CD14-positive monocyte (primary cell): ENCODE results near the gene FTL. TPM values are rescaled to one million over a fixed set of nuclear protein-coding genes. Genes with fewer than 3 reads are reported as not detected.
A peak's percentile ranks its signal among the peaks of the same experiment; 100 is the strongest.

Experiments used
- DNase-seq, 3 donors: peaks; one replicate each; pipeline ENCODE4 v3.0.0-alpha.2; 2011 to 2022
- H2AFZ ChIP-seq: 2 replicates; pipeline ENCODE4 v1.6.0; 2012; ENCODE audit warnings: mild to moderate bottlenecking, low read depth, low read length, inconsistent platforms; ENCODE audit not compliant: insufficient read depth, poor library complexity, severe bottlenecking
- H3K27ac ChIP-seq, 2 donors: 1 replicate in 1 of 2; 2 replicates in 1 of 2; pipeline ENCODE4 v1.5.1; 2012 to 2013; ENCODE audit warnings: low read length in 2 of 2, control low read depth in 1 of 2, inconsistent platforms in 1 of 2, low read depth in 1 of 2, mild to moderate bottlenecking in 1 of 2
- H3K27me3 ChIP-seq, 2 donors: one replicate each; pipeline versions ENCODE4 v1.6.0 to v1.6.1; 2011 to 2013; ENCODE audit warnings: low read length in 2 of 2; ENCODE audit not compliant: control insufficient read depth in 2 of 2, insufficient read depth in 2 of 2
- H3K36me3 ChIP-seq, 2 donors: replicated peaks in 1 of 2; 1 replicate in 1 of 2; 2 replicates in 1 of 2; pipeline versions ENCODE4 v1.5.1 to v1.6.1; 2012 to 2013; ENCODE audit warnings: low read length in 2 of 2, control low read depth in 1 of 2, inconsistent platforms in 1 of 2, mild to moderate bottlenecking in 1 of 2; ENCODE audit not compliant: insufficient read depth in 2 of 2, control insufficient read depth in 1 of 2
- H3K4me1 ChIP-seq, 2 donors: 1 replicate in 1 of 2; 2 replicates in 1 of 2; pipeline versions ENCODE4 v1.5.1 to v1.6.1; 2012 to 2013; ENCODE audit warnings: low read length in 2 of 2, control low read depth in 1 of 2, inconsistent platforms in 1 of 2, mild to moderate bottlenecking in 1 of 2, moderate library complexity in 1 of 2; ENCODE audit not compliant: insufficient read depth in 2 of 2, control insufficient read depth in 1 of 2
- H3K4me2 ChIP-seq: replicated peaks from 2 replicates; pipeline ENCODE3; 2012; ENCODE audit warnings: low read length, moderate library complexity, mild to moderate bottlenecking; ENCODE audit not compliant: poor library complexity, severe bottlenecking; ENCODE audit errors: extremely low read depth
- H3K4me3 ChIP-seq, 3 experiments: fragments of 200-600 bp in 1 of 3; sonication (generic) in 1 of 3; replicated peaks in 1 of 3; 1 replicate in 2 of 3; 2 replicates in 1 of 3; pipeline ENCODE4 v1.5.1; 2011 to 2013; ENCODE audit warnings: low read length in 3 of 3, mild to moderate bottlenecking in 3 of 3, control low read depth in 2 of 3, low read depth in 2 of 3, inconsistent platforms in 1 of 3, moderate library complexity in 1 of 3
- H3K79me2 ChIP-seq: 2 replicates; pipeline ENCODE4 v1.6.0; 2012; ENCODE audit warnings: mild to moderate bottlenecking, control low read depth, inconsistent platforms, low read length, moderate library complexity; ENCODE audit not compliant: insufficient read depth
- H3K9ac ChIP-seq: 2 replicates; pipeline ENCODE4 v1.6.0; 2017; ENCODE audit warnings: low read length, mild to moderate bottlenecking; ENCODE audit not compliant: insufficient read depth, poor library complexity, severe bottlenecking
- H3K9me3 ChIP-seq, 2 donors: replicated peaks in 1 of 2; 1 replicate in 1 of 2; 2 replicates in 1 of 2; pipeline versions ENCODE4 v1.5.1 to v1.6.1; 2012 to 2013; ENCODE audit warnings: low read length in 2 of 2, control low read depth in 1 of 2; ENCODE audit not compliant: control insufficient read depth in 1 of 2, insufficient read depth in 1 of 2
- H4K20me1 ChIP-seq: 2 replicates; pipeline ENCODE4 v1.6.0; 2012; ENCODE audit warnings: mild to moderate bottlenecking, low read length, control low read depth, moderate library complexity; ENCODE audit not compliant: insufficient read depth
- H3K27ac Mint-ChIP-seq, 7 donors: one replicate each; pipeline ENCODE4 v1.8.0; 2020; ENCODE audit warnings: mild to moderate bottlenecking in 7 of 7, mixed read lengths in 7 of 7, moderate library complexity in 6 of 7, inconsistent platforms in 2 of 7
- H3K27me3 Mint-ChIP-seq, 3 donors: one replicate each; pipeline ENCODE4 v1.8.0; 2021 to 2022; ENCODE audit warnings: low read depth in 3 of 3, mild to moderate bottlenecking in 3 of 3, mixed read lengths in 3 of 3, moderate library complexity in 3 of 3, inconsistent platforms in 1 of 3
- H3K36me3 Mint-ChIP-seq, 2 donors: one replicate each; pipeline ENCODE4 v1.8.0; 2020; ENCODE audit warnings: mixed read lengths in 2 of 2, inconsistent platforms in 1 of 2, mild to moderate bottlenecking in 1 of 2
- H3K4me1 Mint-ChIP-seq: one replicate; pipeline ENCODE4 v1.8.0; 2020; ENCODE audit warnings: mild to moderate bottlenecking, mixed read lengths
- H3K4me3 Mint-ChIP-seq, 2 donors: one replicate each; pipeline ENCODE4 v1.8.0; 2020; ENCODE audit warnings: mild to moderate bottlenecking in 2 of 2, mixed read lengths in 2 of 2, moderate library complexity in 1 of 2
- H3K9me3 Mint-ChIP-seq, 7 donors: one replicate each; pipeline ENCODE4 v1.8.0; 2020 to 2022; ENCODE audit warnings: mixed read lengths in 7 of 7, mild to moderate bottlenecking in 6 of 7, moderate library complexity in 6 of 7, inconsistent platforms in 2 of 7
- CTCF ChIP-seq: fragments of 200-600 bp; IDR thresholded peaks from one replicate; pipeline ENCODE4 v1.8.0; 2022; ENCODE audit warnings: antibody characterized with exemption, mild to moderate bottlenecking
- WGBS: methylation state at CpG from one replicate; pipeline ENCODE4 v1.1.5; 2013; ENCODE audit warnings: missing lambda C conversion rate; ENCODE audit not compliant: insufficient coverage; 5-methylcytosine and 5-hydroxymethylcytosine counted together
- intact Hi-C, 2 donors: fragments of 100-400 bp; cut with micrococcal nuclease; formaldehyde crosslinking; loops; one replicate each; pipeline versions ENCODE4 v1.15.0 to v1.15.1; 2023
- polyA plus RNA-seq, 3 donors: library from polyadenylated mRNA; depleted of rRNA in 1 of 3; unstranded in 2 of 3; stranded (reverse) in 1 of 3; fragments of 300-500 nt in 2 of 3; fragments of >200 nt in 1 of 3; fragmentation: Illumina TruSeq in 2 of 3; gene quantifications; 1 replicate in 2 of 3; 2 replicates in 1 of 3; pipeline ENCODE4 v1.2.3, GENCODE V29; 2012 to 2021

The FTL gene
- polyA plus RNA-seq, 3 donors: 4,468 to 26,681 (median 23,650) TPM

DNA sequence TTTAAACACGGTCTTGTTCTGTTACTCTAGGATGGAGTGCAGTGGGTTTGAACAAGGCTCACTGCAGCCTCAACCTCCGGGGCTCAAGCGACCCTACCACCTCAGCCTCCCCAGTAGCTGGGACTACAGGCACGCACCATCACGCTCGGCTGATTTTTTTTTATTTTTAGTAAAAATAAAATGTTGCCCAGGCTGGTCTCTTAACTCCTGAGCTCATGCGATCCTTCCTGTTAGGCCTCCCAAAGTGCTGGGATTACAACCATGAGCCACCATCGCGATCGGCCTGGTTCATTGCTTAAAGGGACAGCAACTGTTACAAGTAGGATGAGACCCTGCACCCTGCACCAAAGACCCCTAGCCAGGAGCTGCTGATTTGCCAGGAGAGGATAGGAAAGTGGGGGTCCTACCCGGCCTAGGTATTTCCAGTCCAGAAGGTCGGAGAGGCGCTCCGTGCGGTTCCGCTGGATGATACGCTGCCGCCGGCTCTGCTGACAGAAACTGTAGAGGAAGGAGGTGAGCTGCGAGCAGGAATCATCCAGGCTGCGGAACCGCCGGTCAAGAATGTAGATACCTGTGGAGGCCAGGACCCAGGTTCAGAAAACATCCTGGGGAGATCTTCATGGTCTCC lies 5.1 kb downstream of the FTL start:
- peak overlapping the region in 3 of 7 donors; percentile 24 to 63 (median 41) for H3K27ac Mint-ChIP-seq

GRCh38 chr19:48970923-48971395 lies 5.8 kb downstream of the FTL start:
- no peak overlapping the region for H3K9ac ChIP-seq
- H3K27me3 Mint-ChIP-seq: peaks cover 0 to 11% (median 0%) of the 10 kb centered on the region in 3 donors
- H3K27ac ChIP-seq: no peak overlapping the region
- H3K4me2 ChIP-seq: no peak overlapping the region
- peaks cover 26% of the 10 kb centered on the region for H4K20me1 ChIP-seq
- WGBS: 2% methylated on average over 12 of the region's 19 CpGs
- peaks cover 37 to 66% of the 10 kb centered on the region in 2 donors for H3K36me3 Mint-ChIP-seq
- H3K9me3 ChIP-seq: no peaks in the 10 kb centered on the region
- H3K27me3 ChIP-seq: no peaks in the 10 kb centered on the region
- intact Hi-C loops: loop anchor here (5.0 kb wide), 3 partner anchors 74 to 184 kb away; partner anchors contain the start of gene TULP2 (in 1 of the 2)
- peaks cover 0 to 3% (median 0%) of the 10 kb centered on the region in 7 donors for H3K9me3 Mint-ChIP-seq
- peaks cover 18% of the 10 kb centered on the region for H3K79me2 ChIP-seq
- H3K36me3 ChIP-seq: peaks cover 39 to 63% of the 10 kb centered on the region in 2 donors
- H3K4me3 ChIP-seq: no peak overlapping the region
- H3K4me1 Mint-ChIP-seq: peaks cover 38% of the 10 kb centered on the region
- peak; percentile 76 to 88 (median 87) for DNase-seq
- no peak overlapping the region for H3K4me3 Mint-ChIP-seq
- peaks cover 36 to 45% of the 10 kb centered on the region in 2 donors for H3K4me1 ChIP-seq
- TF ChIP-seq CTCF: peak; percentile 94
- H2AFZ ChIP-seq: no peak overlapping the region
- H3K27ac Mint-ChIP-seq: peak overlapping the region in 2 of 7 donors; percentile 24 to 71

More for the DNA sequence above, 5.1 kb downstream of the FTL start:
- H3K4me1 Mint-ChIP-seq: peaks cover 38% of the 10 kb centered on the region
- no peak overlapping the region for H3K27ac ChIP-seq
- no peaks in the 10 kb centered on the region for H3K9me3 ChIP-seq
- H3K36me3 ChIP-seq: peaks cover 39 to 65% of the 10 kb centered on the region in 2 donors
- peaks cover 36 to 46% of the 10 kb centered on the region in 2 donors for H3K4me1 ChIP-seq
- H3K27me3 ChIP-seq: no peaks in the 10 kb centered on the region
- peaks cover 0 to 8% (median 0%) of the 10 kb centered on the region in 7 donors for H3K9me3 Mint-ChIP-seq
- 97% methylated on average over 16 of the region's 23 CpGs for WGBS
- DNase-seq: peak in 1 of 3 donors; percentile 22
- H3K9ac ChIP-seq: no peak overlapping the region
- H3K79me2 ChIP-seq: peaks cover 25% of the 10 kb centered on the region
- no peak overlapping the region for H2AFZ ChIP-seq
- H3K4me3 Mint-ChIP-seq: no peak overlapping the region
- peaks cover 33% of the 10 kb centered on the region for H4K20me1 ChIP-seq
- H3K4me3 ChIP-seq: no peak overlapping the region
- no peak overlapping the region for H3K4me2 ChIP-seq
- no peak for TF ChIP-seq CTCF
- intact Hi-C loops: loop anchor here (5.0 kb wide), 3 partner anchors 73 to 183 kb away; partner anchors contain the start of gene TULP2 (in 1 of the 2)
- H3K36me3 Mint-ChIP-seq: peaks cover 44 to 67% of the 10 kb centered on the region in 2 donors
- H3K27me3 Mint-ChIP-seq: peaks cover 0 to 11% (median 0%) of the 10 kb centered on the region in 3 donors
